HG03066 (cell line): ENCODE measurements around the gene HPCAL4.

Experiments used
- ATAC-seq: cut with Tn5 transposase; IDR thresholded peaks from one replicate; pipeline ENCODE4 v1.9.1; 2021; ENCODE audit warnings: low read depth; ENCODE audit not compliant: unreplicated experiment

The HPCAL4 gene

DNA sequence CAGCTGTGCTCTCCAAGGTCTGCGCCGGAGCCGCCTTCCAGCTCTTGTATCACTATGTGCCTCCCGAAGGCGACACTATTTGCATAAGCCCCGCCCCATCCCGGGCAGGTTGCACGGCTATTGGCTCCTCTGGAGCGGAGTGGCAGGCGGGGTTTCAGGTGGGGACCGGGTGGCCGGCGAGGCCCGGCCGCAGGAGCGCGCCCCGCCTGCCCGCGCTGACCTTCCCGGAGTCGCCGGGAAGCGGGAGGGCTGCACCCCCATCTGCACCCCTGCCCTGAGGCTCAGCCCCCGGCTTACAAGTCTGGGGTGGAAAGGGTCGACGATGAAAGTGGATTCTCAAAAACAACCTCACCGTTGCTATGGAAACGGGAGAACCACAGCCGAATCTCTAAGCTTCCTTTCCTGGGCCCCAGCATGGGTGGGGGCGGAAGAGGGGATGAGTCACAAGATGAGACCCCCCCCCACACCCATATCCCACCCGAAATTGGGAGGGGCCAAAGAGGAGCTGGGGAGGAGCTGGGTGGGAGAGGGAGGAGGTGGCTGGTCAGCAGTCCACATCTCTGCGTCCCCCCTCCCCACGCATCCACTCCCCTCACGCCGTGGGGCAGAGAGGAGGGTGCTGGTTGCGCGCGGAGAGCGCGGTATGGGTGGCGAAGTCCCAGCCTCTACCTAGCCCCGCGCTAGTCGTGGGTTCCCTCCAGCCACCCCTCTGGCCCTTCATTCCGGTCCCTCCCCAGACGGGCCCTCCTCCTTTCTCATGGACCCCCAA, at the start of gene HPCAL4:
Gene HPCAL4 (minus strand): TSS at position 51 of the 769 bp plus-strand sequence. CDS start 6,830 bp downstream, outside the sequence.
- ATAC-seq, result peak; percentile 83

DNA sequence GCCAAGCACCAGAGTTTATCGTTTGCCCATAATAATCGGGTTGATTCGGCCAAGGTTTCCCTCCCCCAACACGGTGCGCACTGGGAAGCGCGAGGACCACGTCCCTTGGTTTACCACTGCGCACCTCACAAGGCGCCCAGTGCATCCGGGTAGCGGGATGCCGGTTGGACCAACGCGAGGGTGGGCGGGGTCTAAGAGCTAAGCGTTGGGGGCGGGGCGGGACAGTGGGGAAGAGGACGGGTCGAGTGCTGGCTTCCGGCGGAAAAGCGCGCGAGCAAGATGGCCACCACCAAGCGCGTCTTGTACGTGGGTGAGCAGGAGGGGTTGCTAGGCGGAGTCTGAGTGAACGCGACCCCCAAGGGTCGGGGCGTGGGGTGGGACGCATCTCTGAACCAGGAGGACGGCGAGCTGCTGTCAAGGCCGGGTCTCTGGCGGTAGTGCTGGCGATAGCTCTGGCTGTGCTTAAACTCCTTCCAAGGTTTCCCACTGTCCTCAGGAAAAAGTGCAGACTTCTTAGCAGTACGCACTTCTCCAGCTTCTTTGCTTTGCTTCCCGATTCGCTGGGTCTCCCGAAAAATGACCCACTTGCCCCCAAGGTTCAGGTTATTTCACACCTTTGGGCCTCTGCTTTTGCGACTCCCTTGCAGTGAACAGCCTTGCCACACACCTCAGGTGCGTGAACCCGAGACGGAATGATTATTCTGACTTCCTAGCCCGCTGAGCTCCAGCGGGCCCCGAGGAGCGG, 47.6 kb upstream of the HPCAL4 start, which contains the start of gene PPIE:
Gene PPIE (plus strand): TSS at position 261 of the 745 bp plus-strand sequence. CDS start 19 bp downstream, at position 280.
- peak; percentile 79 for ATAC-seq

- ATAC-seq, result no peak
These were observed 46.4 kb upstream of the HPCAL4 start for GRCh38 chr1:39737546-39738169.

GRCh38 chr1:39735731-39736130, 44.5 kb upstream of the HPCAL4 start:
- no peak for ATAC-seq

DNA sequence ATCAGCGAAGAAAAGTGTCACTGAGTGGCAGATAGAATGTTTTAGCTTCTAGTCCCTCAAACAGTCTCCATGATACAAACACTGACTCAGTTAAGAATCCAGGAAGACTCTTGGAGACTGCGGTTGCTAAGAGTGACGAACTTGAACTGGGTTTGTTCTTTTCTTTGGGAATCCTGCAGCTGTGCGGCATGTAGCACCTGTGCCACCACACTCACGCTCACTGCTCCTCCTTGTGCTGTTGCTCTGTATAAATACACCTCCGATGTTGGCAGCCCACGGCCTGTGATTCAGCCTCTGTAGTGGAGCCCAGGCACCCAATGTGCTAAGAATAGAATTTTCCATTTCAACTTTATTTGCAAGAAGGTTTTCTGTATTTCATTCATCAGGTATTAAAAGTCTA, 41.9 kb upstream of the HPCAL4 start:
- ATAC-seq, result no peak

- no peak for ATAC-seq
These were observed 41.5 kb upstream of the HPCAL4 start for GRCh38 chr1:39732730-39733129.

- no peak for ATAC-seq
These were observed 38.6 kb upstream of the HPCAL4 start for GRCh38 chr1:39729842-39730241.

- ATAC-seq, result no peak
These were observed 37.8 kb upstream of the HPCAL4 start for GRCh38 chr1:39729030-39729429.

DNA sequence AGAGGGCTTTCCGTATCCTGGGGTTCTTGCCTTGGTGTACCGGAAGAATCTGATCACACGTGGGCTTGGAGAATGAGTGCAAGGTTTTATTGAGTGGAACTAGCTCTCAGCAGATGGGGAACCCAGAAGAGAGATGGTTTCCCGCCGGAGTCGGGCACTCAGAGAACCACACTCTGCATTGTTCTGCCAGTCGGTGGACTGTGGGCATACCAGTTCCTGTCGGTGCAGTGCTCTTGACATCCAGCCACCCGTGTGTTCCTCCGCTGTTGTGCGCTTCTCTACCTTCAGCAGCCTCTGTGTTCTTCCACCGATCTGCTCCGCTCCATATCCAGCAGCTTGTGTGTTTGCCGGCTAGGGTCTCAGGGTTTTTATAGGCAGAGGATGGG, 36.7 kb upstream of the HPCAL4 start:
- ATAC-seq, result no peak

DNA sequence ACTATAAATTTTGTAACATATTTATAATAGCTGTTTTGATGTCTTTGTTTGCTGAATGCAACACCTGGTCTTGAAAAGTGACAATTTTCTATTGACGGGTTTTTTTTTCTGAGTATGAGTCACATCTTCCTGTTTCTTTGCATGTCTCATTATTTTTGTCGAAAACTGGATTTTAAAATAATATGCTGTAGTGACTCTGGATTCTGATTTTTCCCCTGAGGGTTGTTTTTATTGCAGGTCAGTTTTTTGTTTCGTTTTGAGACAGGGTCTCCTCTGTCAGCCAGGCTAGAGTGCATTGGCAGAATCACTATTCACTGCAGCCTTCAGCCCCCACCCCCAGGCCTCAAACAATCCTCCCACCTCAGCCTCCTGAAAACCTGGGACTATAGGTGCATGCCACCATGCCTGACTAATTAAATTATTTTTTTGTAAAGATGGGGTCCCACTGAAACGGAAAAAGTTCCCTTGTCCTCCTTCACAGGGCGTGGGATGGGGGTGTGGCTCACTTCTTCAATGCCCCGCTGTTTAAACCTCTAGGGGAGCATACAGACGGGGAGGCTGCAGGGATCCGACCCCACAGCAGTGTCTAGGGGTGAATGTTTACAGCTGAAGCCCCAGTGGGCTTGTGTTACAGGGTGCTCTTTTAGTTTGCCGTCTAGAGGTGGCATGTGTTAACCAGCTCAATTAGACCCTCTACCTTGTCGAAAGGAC, 36.1 kb upstream of the HPCAL4 start:
- no peak for ATAC-seq

GRCh38 chr1:39726600-39726999, 35.4 kb upstream of the HPCAL4 start:
- ATAC-seq, result no peak

DNA sequence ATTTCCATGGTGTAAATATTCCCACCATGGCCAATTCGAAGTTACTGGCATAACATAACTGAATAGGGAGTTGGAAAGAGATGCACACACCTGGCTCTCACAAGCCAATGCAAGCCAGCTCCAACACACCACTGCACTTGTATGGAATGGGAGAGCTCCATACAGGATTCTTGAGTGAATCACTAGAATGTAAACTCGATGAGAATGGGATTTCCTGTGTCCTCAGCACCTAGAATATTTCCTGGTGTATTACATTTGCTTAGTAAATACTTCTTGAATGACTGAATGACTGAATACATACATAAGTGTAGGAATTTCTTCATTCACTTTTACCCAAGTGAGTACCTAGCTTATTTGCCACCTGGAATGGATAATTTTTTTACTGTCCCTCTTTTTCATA, 31.3 kb upstream of the HPCAL4 start:
- ATAC-seq, result no peak

- no peak for ATAC-seq
These were observed 30.4 kb upstream of the HPCAL4 start for GRCh38 chr1:39721664-39722063.

GRCh38 chr1:39720094-39720999, 29.1 kb upstream of the HPCAL4 start:
- no peak for ATAC-seq

DNA sequence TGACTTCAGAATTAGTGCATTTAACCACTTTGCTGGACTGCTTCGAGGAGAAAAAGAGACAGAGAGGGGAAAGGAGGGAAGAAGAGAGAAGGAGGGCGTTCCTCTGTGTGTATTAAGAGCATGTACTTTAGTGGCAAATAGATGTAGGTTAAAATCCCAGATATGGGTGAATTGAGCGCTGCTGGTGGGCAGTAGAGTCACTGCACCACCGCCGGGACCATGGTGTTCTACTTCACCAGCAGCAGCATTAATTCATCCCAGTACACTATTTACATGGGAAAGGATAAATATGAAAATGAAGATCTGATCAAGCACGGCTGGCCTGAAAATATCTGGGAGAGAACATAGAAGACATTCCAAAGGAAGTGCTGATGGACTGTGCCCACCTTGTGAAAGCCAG, 26.6 kb upstream of the HPCAL4 start:
- no peak for ATAC-seq

- ATAC-seq, result no peak
These were observed 22.3 kb upstream of the HPCAL4 start for GRCh38 chr1:39713557-39713956.

GRCh38 chr1:39711966-39712340, 20.7 kb upstream of the HPCAL4 start:
- ATAC-seq, result no peak

DNA sequence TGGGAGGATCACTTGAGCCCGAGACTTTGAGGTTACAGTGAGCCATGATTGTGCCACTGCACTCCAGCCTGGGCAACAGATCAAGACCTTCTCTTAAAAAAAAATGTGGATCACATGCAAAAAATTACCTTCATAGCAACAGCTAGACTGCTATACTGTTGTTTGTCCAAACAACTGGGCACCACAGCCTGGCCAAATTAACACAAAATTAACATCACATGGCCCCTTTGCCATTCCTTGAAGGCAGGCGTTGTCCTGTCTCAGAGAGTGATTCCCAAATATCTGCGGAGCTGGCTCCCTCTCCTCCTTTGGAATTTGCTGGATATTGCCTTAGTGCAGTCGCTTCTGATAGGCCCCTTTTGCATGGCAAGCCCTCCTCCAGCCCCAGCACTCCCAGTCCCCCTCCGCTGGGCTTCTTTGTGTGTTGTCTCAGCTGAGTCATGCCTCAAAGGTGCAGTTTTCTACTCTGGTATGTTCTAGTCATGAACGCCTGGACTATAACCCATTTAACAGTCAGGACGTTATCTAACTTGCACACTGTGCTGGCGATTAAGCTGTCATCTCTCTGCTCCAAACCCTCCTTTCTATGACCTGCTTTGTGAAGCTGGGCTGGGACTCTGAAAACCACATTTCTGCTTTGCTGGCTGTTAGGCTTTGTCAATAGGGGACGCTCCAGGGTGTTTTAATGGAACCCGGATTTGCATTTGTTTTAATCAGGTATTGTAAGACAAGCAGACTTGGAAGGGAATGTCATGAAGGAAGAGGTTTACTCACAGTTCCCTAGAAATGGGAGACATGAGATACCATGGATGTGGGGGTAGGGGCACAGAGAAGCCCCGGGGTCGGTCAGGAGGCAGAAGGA, 20.1 kb upstream of the HPCAL4 start:
- ATAC-seq, result no peak

DNA sequence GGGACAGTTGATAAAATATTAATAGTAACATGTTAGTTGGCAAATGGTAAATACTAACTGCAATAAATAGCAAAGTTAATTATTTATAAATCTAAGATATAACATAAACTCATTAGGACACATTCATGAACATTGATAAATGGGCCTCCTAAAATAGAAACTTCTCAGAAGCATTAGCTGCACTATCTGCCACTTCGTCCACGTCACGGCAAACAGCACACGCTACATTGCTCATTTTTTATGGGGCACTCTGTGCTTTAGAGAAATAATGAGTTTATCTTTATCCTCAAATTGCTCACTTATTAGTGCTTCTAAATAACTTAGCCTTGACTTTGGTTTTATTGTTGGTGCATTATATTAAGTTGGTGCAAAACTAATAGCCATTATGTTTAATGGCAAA, 16.3 kb upstream of the HPCAL4 start:
- no peak for ATAC-seq
